ENCODE results near the gene SPEF2.
"Not testable (repeated sequence)": the region's sequence is repeated elsewhere in the genome, so short reads cannot be mapped to it uniquely, and the experiment has no call there.

The SPEF2 gene

DNA sequence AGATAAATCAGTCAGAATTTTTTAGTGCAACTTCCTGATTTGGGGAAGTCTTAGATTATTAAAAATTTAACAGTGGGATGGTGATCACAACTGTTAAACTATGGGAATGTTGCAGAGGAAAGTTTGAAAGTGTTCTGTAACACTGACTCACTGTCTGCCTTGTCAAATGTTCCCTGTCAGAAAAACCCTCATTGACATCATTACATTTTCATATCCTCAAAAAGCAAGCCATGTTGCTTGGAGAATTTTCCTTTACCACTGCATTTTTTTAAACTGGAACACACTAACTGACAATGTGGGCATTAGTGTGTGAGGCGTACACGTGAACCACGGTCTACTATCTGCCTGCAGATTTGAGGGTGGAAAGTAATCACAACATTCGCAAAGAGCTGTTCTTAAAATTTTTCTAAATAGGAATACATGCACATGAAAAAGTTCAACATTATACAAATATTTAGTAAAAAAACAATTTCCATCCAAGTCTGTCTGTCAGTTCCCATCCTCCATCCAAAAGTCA is 210.5 kb downstream of the SPEF2 start:
- DNase-seq = no peak

DNA sequence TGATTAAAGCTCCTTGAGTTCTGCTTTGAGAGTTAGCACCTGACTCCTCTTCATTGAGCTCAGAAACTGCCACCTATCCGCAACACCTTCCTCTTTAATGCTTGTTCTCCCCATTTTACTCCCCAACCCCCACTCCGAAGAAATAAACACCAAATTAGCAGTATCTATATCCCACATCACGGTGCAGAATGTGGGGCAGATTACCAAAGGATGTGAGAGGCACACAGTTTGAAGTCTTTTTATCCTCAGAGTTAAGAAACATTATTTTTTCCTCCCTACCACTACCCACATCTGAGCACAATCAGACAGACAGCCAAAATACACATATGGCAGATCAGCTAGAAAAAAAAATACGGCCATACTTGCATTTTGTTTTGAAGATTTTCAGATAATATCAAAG is 212.9 kb downstream of the SPEF2 start:
- no peak for DNase-seq

DNA sequence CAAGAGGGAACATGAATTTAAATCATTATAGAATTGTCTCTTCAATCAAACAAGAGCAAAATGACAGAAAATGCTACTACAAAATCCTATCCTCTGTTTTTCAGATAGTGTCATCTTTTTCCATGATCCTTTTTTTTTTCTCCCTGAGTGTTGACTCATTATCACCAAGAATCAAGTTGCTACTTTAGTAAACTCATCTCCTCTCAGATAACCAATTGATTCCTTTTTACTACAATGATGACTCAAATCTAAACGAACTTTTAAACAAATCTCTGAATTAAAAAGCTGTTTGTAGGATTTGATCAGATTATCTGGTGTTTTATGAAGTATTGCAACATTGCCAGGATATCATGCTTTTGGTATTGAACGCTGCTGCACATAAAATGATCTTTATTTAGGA is 215.1 kb downstream of the SPEF2 start:
- no peak for DNase-seq

DNA sequence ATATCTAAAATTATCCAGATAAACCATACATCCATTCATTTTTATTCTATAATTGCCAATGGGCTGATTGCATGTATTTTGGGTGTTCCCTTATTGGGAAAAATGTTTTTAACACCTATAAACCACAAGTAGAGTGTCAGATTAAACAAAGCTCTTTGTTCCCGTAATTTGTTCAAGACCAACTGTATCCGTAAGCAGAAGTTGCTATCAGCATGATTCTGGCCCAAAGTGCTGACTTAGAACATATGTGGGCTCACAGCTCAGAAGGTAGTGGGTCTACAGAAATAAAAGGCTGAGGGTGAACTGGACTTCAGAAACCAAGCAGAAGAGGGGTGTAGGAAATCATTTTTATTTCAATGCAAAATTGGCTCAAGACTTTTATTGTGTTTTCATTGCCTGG is 215.6 kb downstream of the SPEF2 start:
- no peak for DNase-seq

DNA sequence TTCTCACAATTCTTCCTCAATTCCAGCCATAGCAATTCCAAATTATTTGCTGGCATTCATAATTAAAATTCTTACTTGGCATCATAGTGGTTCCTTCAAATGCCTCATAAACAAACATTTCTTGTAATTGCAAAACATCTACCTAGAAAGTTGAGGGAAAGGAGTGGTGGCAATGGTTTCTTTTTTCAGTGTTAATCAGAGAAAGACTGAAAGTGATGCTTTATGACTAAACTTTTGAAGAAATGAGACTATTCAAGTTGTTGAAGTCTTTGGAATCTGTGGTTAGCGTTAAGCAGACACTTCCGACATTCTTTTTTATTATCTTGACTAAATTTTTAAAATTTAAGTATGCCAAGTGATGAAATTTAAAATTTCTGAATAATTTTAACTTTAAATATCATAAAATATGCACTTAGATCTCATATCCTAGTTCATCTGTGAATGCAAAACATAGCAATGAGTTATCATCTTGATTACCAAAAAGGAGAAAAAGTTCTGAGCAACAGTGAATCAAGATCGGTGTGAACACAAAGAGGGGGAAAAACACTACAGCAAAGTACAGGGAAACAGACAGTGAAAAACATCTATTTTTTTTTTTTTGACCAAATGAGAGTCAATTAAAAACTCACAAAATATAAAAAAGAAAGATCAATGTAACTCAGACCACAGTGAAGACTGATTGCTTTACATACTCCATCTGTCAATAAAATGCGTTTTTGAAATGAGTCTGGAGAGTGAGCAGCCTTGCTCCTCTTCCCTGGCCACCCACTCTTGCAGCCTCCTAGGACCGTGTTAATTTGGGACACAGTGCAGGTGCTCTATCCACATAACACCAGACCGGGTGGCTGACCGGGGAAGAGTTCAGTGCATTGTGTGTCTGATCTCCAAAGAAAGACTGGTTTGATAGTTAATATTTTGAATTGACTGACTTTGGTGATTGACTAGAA is 218.4 kb downstream of the SPEF2 start:
- DNase-seq = no peak

DNA sequence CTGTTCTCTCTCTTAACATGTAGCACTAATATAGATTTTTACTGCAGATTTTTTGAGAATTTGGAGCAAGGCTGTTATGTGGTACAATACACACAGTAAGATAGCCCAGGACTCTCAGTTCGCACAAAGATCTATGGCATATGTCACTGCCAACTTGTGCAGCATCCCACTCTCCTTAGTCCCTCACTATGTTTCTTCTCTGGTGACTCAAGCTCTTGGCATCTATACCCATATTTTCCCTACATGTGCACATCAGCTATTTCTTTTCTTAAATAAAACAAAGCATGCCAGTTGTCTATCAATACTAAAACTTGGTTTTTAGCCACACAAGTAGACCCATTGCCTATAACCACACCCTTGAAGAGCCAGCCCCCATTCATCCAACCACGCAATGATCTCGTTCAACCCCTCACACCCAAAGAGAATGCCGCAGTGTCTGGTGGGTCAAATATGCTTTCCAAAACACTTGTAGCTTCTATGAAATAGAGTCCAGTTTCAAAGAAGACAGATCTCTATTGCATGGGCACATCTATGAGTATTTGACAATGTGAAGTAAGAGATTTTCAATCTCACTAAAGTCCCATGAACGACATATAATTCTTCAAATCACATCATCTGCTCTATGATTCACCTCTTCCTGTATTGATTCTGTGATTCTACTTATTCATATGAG is 220.8 kb downstream of the SPEF2 start:
- DNase-seq = no peak

DNA sequence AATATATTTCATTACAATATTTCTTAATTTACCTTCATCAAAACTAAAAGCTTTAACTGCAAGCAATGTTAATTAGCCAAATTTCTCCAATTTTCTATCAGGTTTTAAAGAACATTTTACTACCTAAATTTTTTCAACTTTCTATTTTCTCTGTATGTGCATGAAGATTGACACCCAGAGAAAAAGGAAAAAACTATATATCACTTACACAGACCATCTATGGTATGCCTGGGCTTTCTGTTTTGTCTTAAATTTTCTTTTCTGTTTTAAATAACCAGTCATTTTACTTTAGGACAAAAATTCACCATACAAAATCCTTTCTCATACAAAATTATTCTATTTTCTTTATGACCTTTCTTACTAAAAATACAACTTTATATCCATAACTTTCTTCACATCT is 225.2 kb downstream of the SPEF2 start:
- no peak for DNase-seq

DNA sequence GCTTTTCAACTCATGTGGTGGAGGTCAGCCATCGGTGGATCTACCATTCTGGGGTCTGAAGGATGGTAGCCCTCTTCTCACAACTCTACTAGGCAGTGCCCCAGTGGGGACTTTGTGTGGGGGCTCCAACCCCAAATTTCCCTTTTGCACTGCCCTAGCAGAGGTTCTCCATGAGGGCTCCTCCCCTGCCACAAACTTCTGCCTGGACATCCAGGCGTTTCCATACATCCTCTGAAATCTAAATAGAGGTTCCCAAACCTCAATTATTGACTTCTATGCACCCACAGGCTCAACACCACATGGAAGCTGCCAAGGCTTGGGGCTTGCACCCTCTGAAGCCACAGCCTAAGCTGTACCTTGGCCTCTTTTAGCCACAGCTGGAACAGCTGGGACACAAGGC is 227.8 kb downstream of the SPEF2 start:
- DNase-seq = not testable (repeated sequence)

DNA sequence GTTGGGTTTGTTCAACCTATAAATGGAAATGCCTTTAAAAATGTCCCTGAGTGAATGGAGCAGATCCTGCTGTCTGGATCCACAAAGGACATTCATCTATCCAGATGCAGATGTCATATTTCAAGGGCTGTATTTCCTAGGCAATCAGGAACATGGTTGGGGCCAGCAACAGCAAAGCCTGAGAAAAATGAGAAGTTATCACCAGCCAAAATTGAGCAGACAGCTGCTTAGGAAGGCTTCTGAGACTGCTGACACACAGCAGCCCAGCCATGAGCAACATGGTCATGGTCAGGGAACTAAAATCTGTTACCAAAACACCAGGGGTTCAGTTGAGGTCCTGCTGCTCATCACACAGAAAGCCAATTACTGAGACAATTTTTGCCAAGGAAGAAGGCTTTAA is 229.8 kb downstream of the SPEF2 start:
- DNase-seq = no peak

DNA sequence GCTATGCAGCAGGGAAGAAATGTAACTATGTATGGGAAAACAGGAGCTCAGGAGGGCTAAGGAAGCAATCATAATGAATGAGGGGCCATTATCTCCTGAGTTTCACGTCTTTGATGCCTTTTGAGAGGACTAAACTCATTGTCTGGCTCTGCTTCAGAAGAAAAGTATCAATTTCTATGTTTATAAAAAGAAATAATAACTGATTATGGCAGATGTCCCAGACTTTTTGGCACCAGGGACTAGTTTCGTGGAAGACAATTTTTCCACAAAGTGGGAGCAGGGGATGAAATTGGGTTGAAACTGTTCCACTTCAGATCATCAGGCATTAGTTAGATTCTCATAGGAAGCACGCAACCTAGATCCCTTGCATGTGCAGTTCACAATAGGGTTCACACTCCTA is 230.3 kb downstream of the SPEF2 start:
- no peak for DNase-seq

DNA sequence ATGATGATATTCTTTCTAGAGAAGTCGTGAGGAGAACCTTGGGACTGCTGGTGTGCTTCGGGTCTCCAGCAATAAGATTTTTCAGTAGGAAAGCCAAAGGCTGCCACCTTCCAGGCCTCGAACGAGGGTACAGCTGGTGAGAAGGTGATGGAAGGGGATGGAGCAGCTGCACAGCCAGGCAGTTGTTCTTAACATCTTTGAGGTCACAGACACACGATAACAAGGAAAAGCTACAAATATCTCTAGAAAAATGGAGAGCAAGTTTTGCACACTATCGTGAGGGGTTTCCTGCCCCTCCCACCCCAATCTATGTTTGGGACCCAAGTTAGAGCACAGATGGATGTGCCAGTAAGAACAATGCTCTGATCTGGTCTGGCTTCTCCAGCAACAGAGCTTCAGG is 232.2 kb downstream of the SPEF2 start:
- no peak for DNase-seq

DNA sequence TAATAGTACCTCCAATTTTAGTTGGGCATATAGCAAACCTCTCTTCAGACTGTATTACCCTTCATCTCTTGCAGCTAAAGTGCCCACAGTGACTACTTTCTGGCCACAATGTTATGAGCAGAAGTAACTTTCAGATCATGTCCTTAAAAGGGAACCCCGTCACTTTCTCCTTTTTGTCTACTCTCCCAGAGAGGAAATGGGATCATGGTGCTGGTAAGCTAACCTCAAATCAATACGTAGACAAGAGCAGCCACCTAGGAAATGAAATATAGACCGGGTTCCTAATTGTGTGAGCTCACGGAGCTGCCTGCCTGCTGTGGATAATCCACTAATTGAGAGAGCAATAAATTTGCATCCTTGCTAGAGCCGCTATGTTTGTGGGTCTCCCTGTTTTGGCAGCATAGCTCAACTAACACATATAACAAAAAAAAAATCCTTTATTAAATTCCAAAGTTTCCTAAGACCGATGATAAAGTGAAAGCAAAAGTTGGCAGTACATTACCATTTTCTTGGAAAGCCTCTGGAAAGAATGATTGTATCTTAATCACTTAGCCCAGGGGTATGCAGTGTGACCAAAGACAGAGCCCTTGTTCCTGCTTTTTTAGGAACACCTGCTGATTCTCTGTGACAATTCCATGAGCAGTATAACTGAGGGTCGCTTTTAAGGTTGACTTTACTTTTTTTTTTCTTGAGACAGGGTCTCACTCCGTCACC is 233.5 kb downstream of the SPEF2 start:
- DNase-seq = no peak

DNA sequence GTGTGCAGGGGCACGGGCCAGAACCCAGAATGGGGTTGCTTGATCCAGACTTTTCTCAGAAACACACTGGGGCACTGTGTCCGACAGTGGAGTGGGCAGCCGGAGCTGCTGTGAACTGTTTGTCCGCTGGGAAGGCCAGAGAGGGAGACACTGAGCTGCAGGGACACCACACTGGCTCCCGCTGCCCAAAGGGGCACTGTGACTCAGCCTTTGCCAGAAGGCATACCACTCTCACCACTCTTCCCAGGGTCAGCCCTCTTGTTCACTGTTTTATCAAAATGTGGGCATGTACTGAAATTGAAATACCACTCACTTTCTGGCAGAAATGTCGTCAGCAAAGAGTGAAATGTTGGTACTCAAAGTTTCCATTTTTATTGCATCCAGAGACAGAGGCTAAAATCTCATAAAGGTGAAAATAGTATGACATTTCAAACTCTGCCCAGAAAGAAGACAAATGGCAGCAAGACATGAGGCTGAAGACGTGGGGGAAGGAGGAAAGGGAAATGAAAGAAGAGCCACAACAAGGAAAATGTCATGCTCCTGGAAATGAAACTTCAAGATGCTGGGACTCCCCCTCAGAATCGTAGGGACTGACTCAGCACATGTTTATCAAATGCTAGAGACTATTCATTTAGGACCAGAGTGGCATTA is 234.5 kb downstream of the SPEF2 start:
- DNase-seq = no peak

DNA sequence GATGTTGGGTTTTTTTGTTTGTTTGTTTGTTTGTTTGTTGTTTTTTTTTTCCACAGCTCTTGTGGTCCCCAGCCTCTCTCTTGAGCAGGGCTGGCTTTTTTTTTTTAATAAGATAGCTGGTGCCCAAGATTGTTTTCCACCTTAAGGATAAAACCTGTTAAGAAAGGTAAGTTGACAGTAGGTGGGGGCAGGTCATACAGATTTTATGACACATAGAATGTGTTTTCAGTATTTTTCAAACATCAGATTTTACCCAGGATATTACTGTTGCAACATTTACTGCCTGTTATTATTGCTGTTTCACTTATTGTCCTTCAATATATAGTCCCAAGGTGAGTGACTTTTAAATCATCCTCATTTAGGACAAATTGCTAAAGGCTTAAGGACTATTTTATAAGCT is 235.1 kb downstream of the SPEF2 start:
- DNase-seq = no peak

DNA sequence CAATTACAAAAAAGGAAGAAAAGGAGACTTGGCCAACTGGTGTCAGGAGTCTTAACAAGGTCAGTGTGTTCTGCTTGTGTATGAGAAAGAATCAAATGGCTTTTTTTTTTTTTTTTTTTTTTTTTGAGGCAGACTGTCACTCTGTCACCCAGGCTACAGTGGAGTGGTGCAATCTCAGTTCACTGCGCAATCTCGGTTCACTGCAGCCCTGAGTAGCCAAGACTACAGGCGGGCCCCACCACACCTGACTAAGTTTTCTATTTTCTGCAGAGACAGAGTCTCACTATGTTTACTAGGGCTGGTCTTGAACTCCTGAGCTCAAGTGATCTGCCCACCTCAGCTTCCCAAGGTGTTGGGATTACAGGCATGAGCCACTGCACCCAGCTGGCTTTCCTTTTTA is 236.0 kb downstream of the SPEF2 start:
- peak; percentile 68 for DNase-seq

DNA sequence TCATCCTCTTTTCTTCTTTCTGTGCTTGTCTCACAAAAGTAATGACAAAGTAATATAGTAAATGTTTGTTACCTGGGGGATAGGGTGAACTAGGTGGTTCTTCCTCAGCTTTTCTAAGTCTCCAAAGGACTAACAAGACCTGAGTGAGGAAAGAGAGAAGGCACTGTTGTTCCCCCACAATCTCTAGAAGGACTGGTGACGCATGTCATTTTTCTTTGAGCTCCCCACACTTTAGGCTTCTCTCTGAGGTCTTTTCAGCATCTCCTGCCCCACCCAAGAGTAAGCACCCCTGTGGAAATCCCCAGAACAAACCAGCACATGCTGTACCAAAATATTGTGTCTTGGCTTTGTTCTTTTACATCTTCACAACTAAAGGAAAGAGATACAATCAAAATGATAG is 236.6 kb downstream of the SPEF2 start:
- DNase-seq = peak; percentile 52

DNA sequence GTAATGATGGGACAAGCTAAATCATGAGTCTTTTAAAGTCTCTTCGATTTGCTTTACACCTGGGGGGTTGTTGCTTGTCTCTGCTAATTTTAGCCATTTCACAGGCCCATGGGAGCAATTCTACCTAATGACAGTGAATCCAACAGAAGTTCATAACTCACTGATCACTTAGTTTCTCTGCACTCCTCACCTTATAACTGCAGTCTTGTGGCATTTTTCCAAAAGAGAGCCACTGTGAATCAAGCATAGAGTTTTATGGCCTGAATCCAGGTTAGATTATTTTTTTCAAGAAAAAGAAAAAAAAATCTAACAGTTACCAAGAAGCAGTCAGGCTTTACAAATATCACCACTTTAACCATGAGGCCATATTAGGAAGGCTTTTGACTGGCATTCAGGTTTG is 237.5 kb downstream of the SPEF2 start:
- DNase-seq = no peak

DNA sequence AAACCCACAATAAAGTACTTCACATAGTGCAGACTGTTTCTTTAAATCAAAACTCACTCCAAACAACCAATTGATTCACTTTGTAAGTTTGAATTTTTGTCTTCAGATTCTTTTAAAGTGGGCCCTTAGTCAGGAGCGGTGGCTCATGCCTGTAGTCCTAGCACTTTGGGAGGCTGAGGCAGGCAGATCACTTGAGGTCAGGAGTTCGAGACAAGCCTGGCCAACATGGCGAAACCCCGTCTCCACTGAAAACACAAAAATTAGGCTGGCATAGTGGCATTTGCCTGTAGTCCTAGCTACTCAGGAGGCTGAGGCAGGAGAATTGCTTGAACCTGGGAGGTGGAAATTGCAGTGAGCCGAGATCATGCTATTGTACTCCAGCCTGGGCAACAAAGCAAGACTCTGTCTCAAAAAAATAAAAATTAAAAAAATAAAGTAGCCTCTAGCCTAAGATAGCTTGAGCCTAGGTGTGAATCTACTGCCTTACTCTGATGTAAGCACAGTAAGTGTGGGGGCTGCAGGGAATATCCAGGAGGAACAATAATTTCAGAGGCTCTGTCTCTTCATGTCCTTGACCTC is 238.6 kb downstream of the SPEF2 start:
- not testable (repeated sequence) for DNase-seq

DNA sequence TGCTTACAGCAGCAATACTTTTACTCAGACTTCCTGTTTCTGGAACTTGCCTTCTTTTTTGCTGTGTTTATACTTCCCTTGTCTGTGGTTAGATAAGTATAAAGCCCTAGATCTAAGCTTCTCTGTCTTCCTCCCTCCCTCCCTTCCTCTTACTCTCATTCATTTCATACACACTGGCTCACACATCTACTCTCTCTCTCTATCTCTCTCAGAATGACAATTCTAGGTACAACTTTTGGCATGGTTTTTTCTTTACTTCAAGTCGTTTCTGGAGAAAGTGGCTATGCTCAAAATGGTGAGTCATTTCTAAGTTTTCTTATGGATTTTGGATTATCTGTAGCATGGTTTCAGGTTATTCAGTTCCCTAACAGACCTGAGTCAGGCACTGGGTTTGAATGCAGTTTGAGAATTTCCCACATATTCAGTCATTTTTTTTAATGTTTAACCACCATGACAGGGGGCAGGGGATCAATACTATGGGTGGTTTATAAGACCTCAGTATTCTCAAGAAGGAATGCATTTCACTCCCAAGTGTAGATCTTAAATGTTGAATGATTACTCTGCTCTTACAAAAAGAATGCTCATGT is 239.2 kb downstream of the SPEF2 start, which contains the start of gene IL7R:
Gene IL7R, plus strand, starts transcription at position 127 of the 587 bp plus-strand sequence. Its CDS starts 87 bp downstream, at position 214.
- no peak for DNase-seq

DNA sequence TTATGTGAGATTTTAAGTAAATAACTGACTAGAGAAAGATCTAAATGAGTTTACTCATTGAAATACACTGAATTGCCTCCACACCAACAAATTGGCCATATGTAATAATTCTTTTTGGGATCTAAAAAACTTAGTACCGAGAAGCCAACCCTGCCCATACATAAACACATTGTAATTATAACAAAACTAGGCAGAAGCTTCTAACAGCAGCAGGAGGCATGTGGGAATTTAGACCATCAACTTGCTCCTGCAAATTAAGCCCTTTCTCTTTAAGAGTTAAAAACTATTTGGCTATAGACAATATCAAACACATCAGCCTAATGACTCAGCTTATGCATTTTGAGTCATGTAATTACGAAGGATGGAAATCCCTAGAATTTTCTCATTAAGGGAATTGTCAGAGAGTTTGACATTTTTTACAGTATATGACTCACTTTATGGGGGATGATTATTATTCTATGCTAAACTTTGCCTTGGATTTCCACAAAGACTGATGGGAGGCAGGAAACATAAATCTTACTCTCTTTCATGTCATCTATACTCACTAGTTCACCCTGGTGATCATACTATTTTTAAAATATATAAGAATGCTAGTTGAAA is 240.0 kb downstream of the SPEF2 start:
- DNase-seq = no peak

DNA sequence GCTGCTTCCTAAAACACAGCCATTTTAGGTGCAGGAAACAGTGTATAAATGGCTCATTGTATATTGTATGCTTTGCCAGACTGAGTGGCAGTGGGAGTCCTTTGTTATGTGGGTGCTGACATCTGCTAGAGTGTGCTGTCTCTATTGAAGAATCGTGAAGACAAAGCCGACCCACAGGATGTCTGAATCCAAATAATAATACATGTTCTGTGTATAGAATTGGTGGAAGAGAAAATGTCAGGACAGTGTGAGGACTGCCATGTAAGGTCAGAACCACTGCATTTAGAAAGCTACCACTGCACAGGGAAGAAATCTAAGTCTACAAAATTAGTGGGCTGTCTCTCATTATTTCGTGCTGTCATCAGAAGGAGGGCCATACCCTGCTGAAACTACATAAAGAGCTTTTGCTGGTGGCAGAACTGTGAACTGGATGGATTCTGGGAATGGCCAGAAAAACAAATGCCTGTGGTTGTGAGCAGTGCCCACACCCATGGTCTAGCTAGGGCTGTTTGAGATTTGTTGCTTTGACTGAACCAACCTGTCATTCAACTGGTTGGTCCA is 241.5 kb downstream of the SPEF2 start:
- no peak for DNase-seq

All from activated T-cell treated with anti-CD3 and anti-CD28 coated beads, Interleukin-2, amount 50 U/mL, for 1 hour (primary cell).